ENCODE results near the gene ZNF827. TPM values are rescaled to one million over a fixed set of nuclear protein-coding genes. Genes with fewer than 3 reads are reported as not detected.

Gene ZNF827
- polyA plus RNA-seq, 1 donor from 2014 or later: 12.1 TPM

- no peaks in the 10 kb centered on the region for H3K9me2 ChIP-seq (ENCODE audit: insufficient read depth, low read length)
- H3K79me2 ChIP-seq (replicated peaks; ENCODE audit: insufficient read depth, low read length): no peaks in the 10 kb centered on the region
- H3K36me3 ChIP-seq (ENCODE audit: insufficient read depth, low read length): no peaks in the 10 kb centered on the region
- no peak overlapping the region for H3K9ac ChIP-seq (ENCODE audit: low read length)
- H3K9me3 ChIP-seq (ENCODE audit: low read length): no peaks in the 10 kb centered on the region
- TF ChIP-seq REST (IDR thresholded peaks at IDR 0.05; ENCODE audit: borderline replicate concordance) (no peak), EZH2 (IDR thresholded peaks at IDR 0.05; ENCODE audit: borderline replicate concordance, insufficient read depth, low read length, poor library complexity, severe bottlenecking) (no peak), RAD21 (conservative IDR thresholded peaks at IDR 0.05) (no peak), TAF1 (IDR thresholded peaks at IDR 0.05; ENCODE audit: low read depth) (no peak)
- no peaks in the 10 kb centered on the region for H3K27me3 ChIP-seq (ENCODE audit: insufficient read depth, low read depth, low read length)
- no peaks in the 10 kb centered on the region for H3F3A ChIP-seq (ENCODE audit: insufficient read depth, low read length, poor library complexity, severe bottlenecking)
- H2AFZ ChIP-seq (ENCODE audit: low read depth, low read length): no peak overlapping the region
- no peak overlapping the region for H3K4me3 ChIP-seq (ENCODE audit: low read length)
- H3K27ac ChIP-seq (ENCODE audit: low read length): no peak overlapping the region
- no peaks in the 10 kb centered on the region for H4K20me1 ChIP-seq (ENCODE audit: insufficient read depth)
- no peak overlapping the region for H3K4me2 ChIP-seq (ENCODE audit: low read length)
Observed at GRCh38 chr4:145979160-145979559, 40.5 kb upstream of the ZNF827 start.

- H3K9me2 ChIP-seq (ENCODE audit: insufficient read depth, low read length): no peaks in the 10 kb centered on the region
- H3K79me2 ChIP-seq (replicated peaks; ENCODE audit: insufficient read depth, low read length): no peaks in the 10 kb centered on the region
- H3K9ac ChIP-seq (ENCODE audit: low read length): no peak overlapping the region
- no peaks in the 10 kb centered on the region for H3K36me3 ChIP-seq (ENCODE audit: insufficient read depth, low read length)
- no peak overlapping the region for H3K4me2 ChIP-seq (ENCODE audit: low read length)
- H3K27ac ChIP-seq (ENCODE audit: low read length): no peak overlapping the region
- no peaks in the 10 kb centered on the region for H3K27me3 ChIP-seq (ENCODE audit: insufficient read depth, low read depth, low read length)
- no peak overlapping the region for H3K4me3 ChIP-seq (ENCODE audit: low read length)
- no peaks in the 10 kb centered on the region for H4K20me1 ChIP-seq (ENCODE audit: insufficient read depth)
- H3F3A ChIP-seq (ENCODE audit: insufficient read depth, low read length, poor library complexity, severe bottlenecking): no peaks in the 10 kb centered on the region
- H2AFZ ChIP-seq (ENCODE audit: low read depth, low read length): no peak overlapping the region
- TF ChIP-seq CTCF (IDR thresholded peaks at IDR 0.05; ENCODE audit: poor library complexity, severe bottlenecking) (no peak), EZH2 (IDR thresholded peaks at IDR 0.05; ENCODE audit: borderline replicate concordance, insufficient read depth, low read length, poor library complexity, severe bottlenecking) (no peak), TAF1 (IDR thresholded peaks at IDR 0.05; ENCODE audit: low read depth) (no peak), RAD21 (conservative IDR thresholded peaks at IDR 0.05) (no peak), POLR2AphosphoS5 (IDR thresholded peaks at IDR 0.05) (no peak), MXI1 (conservative IDR thresholded peaks at IDR 0.05; ENCODE audit: poor library complexity, severe bottlenecking) (no peak), REST (IDR thresholded peaks at IDR 0.05; ENCODE audit: borderline replicate concordance) (no peak), EP300 (conservative IDR thresholded peaks at IDR 0.05; ENCODE audit: poor library complexity, severe bottlenecking) (no peak), SMC3 (conservative IDR thresholded peaks at IDR 0.05; ENCODE audit: poor library complexity) (no peak)
- no peaks in the 10 kb centered on the region for H3K9me3 ChIP-seq (ENCODE audit: low read length)
Observed at GRCh38 chr4:145976680-145977079, 38.1 kb upstream of the ZNF827 start.

All from neural cell (in vitro differentiated cells).